Keratinocyte (primary cell): ENCODE results near the gene TAGLN2.

Experiments used
- CTCF ChIP-seq, 3 experiments: IDR thresholded peaks in 1 of 3; conservative IDR thresholded peaks in 1 of 3; optimal IDR thresholded peaks in 1 of 3; 2 replicates in 2 of 3; 3 replicates in 1 of 3; pipeline versions ENCODE3 to v1.5.1; 2011; ENCODE audit warnings: low read length in 3 of 3, mild to moderate bottlenecking in 3 of 3, moderate library complexity in 2 of 3, control low read depth in 1 of 3, inconsistent platforms in 1 of 3; ENCODE audit not compliant: insufficient read depth in 2 of 3; ENCODE audit errors: extremely low read depth in 1 of 3
- EZH2 ChIP-seq: IDR thresholded peaks from one replicate; pipeline ENCODE4 v1.6.1; 2012; ENCODE audit warnings: inconsistent platforms, mild to moderate bottlenecking, low read length, moderate library complexity

DNA sequence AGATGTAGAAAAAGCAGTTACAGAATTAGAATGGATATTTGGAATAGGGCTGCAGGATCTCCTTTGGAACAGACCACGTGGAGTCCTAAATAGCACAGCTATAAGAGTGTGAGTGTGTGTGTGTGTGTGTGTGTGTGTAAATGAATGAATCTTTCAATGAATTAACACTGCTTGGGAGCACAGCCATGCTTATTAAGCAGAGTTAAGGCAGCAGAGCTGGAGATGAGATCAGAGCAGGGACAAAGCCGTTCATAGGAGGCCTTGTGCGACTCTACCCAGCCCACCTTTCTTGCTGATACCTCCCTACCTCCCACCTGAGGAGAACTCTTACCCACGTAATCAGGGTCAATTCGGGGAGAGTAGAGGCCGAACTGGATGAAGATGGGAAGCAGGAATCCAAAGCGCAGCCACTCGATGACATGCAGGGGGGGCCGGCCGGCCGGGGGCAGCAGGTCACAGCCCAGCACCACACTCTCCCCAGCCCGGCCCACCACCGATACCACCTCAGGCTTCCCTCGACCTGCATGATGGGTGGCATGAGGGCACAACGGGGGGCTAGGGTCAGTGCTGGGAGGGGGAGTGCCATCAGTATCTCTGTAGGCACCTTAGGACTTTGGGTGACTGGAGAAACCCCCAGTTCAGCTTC, 17.4 kb upstream of the TAGLN2 start:
- TF ChIP-seq CTCF (optimal IDR thresholded peaks at IDR 0.05 in 1 of 3, IDR thresholded peaks at IDR 0.05 in 1 of 3, conservative IDR thresholded peaks at IDR 0.05 in 1 of 3; ENCODE audit: extremely low read depth in 1 of 3, insufficient read depth in 2 of 3, low read length in 3 of 3) (no peak), EZH2 (no peak)
